ENCODE data around the gene PAX3. TPM values are rescaled to one million over a fixed set of nuclear protein-coding genes. Genes with fewer than 3 reads are reported as not detected.

Gene PAX3
- not detected in 5 replicates for total RNA-seq (2022; extraction: Qiagen RNA extraction)

DNA sequence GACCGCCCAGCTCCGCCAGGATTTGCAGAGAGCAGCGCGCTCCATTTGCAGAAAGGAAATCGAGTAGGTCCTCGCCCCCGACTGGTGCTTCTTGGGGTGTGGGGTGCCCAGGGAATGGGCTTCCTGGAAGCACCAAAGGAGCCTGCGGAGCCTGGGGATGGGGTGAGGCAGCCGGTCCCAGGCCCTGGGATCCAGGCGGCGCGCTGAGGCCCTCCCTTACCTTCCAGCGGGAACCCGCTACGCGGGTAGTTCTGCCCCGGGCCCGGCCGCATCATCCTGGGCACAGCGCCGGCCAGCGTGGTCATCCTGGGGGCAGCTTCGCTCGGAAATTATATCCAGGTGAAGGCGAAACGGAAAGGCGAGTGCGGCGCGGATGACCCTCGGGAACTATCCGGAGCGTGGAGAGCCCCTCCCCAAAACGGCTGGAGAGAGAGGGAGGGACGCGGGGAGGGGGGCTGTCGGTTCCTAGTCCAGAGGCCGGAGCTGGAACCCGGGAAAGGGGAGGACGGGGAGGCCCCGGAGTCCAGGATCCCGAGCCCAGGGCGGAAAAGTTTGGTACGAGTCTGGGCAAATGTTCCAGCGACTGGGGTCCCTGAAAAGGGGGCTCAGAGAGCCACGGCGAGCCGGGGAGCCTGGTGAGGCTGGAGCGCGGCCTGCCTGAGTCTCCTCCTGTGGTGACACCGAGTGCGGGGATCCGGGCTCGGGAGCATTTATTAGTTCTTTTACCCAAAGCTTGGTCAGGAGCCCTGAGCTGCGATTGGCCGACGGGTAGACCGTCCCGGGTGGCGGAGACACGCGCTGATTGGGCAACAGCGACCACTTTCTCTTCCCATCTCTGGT, at the start of gene PAX3:
Gene PAX3, minus strand, starts transcription at position 688 of the 840 bp plus-strand sequence. Its CDS starts 383 bp downstream, at position 305.

Other genes starting within 250 kb of the PAX3 start
- 0.48 to 0.59 TPM (median 0.56 TPM) in 5 replicates for gene SGPP2, start 125.5 kb upstream of the PAX3 start, total RNA-seq (2022; extraction: Qiagen RNA extraction)